ENCODE data around the gene TP53RK. TPM values are rescaled to one million over a fixed set of nuclear protein-coding genes. Genes with fewer than 3 reads are reported as not detected.
A peak's percentile ranks its signal among the peaks of the same experiment; 100 is the strongest.

TP53RK gene
- total and polyA plus RNA-seq, 2 experiments from 2014 or later, result 24.2 to 26.0 TPM

DNA sequence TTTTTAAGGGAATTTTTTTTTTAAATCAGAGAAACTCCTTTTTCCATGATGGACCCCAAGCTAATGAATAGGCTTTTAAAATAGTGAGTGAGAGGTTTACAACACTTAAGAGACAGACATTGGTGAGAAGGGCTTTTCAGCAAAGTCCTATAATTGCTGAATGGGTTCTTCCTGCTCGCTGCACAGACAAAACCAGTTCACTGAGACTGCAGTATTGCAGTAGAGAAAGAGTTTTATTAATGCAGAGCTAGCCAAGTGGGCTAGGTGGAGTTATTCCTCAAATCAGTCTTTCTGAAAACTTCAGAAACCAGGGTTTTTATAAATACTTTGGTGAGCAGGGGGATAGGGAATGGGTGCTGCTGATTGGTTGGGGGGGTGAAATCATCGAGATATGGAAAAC, 17.0 kb upstream of the TP53RK start (continued):
- TF ChIP-seq, protein P1, sequence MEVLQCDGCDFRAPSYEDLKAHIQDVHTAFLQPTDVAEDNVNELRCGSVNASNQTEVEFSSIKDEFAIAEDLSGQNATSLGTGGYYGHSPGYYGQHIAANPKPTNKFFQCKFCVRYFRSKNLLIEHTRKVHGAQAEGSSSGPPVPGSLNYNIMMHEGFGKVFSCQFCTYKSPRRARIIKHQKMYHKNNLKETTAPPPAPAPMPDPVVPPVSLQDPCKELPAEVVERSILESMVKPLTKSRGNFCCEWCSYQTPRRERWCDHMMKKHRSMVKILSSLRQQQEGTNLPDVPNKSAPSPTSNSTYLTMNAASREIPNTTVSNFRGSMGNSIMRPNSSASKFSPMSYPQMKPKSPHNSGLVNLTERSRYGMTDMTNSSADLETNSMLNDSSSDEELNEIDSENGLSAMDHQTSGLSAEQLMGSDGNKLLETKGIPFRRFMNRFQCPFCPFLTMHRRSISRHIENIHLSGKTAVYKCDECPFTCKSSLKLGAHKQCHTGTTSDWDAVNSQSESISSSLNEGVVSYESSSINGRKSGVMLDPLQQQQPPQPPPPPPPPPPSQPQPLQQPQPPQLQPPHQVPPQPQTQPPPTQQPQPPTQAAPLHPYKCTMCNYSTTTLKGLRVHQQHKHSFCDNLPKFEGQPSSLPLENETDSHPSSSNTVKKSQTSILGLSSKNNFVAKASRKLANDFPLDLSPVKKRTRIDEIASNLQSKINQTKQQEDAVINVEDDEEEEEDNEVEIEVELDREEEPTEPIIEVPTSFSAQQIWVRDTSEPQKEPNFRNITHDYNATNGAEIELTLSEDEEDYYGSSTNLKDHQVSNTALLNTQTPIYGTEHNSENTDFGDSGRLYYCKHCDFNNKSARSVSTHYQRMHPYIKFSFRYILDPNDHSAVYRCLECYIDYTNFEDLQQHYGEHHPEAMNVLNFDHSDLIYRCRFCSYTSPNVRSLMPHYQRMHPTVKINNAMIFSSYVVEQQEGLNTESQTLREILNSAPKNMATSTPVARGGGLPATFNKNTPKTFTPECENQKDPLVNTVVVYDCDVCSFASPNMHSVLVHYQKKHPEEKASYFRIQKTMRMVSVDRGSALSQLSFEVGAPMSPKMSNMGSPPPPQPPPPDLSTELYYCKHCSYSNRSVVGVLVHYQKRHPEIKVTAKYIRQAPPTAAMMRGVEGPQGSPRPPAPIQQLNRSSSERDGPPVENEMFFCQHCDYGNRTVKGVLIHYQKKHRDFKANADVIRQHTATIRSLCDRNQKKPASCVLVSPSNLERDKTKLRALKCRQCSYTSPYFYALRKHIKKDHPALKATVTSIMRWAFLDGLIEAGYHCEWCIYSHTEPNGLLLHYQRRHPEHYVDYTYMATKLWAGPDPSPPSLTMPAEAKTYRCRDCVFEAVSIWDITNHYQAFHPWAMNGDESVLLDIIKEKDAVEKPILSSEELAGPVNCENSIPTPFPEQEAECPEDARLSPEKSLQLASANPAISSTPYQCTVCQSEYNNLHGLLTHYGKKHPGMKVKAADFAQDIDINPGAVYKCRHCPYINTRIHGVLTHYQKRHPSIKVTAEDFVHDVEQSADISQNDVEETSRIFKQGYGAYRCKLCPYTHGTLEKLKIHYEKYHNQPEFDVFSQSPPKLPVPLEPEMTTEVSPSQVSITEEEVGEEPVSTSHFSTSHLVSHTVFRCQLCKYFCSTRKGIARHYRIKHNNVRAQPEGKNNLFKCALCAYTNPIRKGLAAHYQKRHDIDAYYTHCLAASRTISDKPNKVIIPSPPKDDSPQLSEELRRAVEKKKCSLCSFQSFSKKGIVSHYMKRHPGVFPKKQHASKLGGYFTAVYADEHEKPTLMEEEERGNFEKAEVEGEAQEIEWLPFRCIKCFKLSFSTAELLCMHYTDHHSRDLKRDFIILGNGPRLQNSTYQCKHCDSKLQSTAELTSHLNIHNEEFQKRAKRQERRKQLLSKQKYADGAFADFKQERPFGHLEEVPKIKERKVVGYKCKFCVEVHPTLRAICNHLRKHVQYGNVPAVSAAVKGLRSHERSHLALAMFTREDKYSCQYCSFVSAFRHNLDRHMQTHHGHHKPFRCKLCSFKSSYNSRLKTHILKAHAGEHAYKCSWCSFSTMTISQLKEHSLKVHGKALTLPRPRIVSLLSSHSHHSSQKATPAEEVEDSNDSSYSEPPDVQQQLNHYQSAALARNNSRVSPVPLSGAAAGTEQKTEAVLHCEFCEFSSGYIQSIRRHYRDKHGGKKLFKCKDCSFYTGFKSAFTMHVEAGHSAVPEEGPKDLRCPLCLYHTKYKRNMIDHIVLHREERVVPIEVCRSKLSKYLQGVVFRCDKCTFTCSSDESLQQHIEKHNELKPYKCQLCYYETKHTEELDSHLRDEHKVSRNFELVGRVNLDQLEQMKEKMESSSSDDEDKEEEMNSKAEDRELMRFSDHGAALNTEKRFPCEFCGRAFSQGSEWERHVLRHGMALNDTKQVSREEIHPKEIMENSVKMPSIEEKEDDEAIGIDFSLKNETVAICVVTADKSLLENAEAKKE (CRISPR knock-in tag; IDR thresholded peaks at IDR 0.05), result no peak

DNA sequence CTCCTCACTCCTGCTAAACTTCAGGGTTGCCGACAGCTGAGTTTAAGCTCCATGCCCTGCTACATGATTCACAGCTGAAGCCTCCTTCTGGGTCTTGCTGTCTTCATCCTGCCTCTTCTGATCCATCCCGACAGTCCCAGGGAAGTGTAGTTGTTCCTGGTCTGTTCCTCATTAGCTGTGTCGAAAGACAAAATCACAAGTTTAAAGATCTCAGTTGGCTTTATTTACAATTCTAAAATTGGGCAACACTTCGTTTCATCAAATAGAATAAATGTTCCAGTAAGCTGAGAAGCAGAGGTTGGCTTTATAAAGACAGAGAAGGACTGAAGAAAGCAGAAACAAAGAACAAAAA, 16.1 kb upstream of the TP53RK start:
- no peak overlapping the region for H3K4me3 Mint-ChIP-seq
- no peaks in the 10 kb centered on the region for H3K27me3 ChIP-seq (ENCODE audit: insufficient read depth)
- H3K9me2 ChIP-seq (ENCODE audit: insufficient read depth), result no peaks in the 10 kb centered on the region
- peaks cover 15% of the 10 kb centered on the region for H3K27me3 Mint-ChIP-seq (ENCODE audit: insufficient read depth, low read depth, poor library complexity)
- H3F3A ChIP-seq (replicated peaks; ENCODE audit: low read depth), result peaks cover 9% of the 10 kb centered on the region; the same call in 1 of the 2 replicates
- no peaks in the 10 kb centered on the region for H4K20me1 ChIP-seq (replicated peaks; ENCODE audit: insufficient read depth)
- H2AFZ ChIP-seq, result peak overlapping the region; percentile 3
- peaks cover 32% of the 10 kb centered on the region for H3K4me1 ChIP-seq (ENCODE audit: insufficient read depth)
- DNase-seq (ENCODE audit: low spot score), result no peak
- peaks cover 26% of the 10 kb centered on the region for H3K9me3 Mint-ChIP-seq
- H3K4me3 ChIP-seq, result no peak overlapping the region
- no peak for ATAC-seq
- H3K27ac ChIP-seq (ENCODE audit: low read depth), result no peak overlapping the region
- peak overlapping the region; percentile 50; the same call in 1 of the 2 replicates for H3K27ac Mint-ChIP-seq
- peaks cover 36% of the 10 kb centered on the region for H3K4me1 Mint-ChIP-seq
- no peak overlapping the region for H3K4me2 ChIP-seq
- peaks cover 6% of the 10 kb centered on the region for H3K36me3 Mint-ChIP-seq (ENCODE audit: low read depth)
- 0 out of 2 replicates have a peak, but pooled peaks cover 5% of the 10 kb centered on the region for H3K36me3 ChIP-seq (ENCODE audit: insufficient read depth)
- H3K79me2 ChIP-seq (replicated peaks; ENCODE audit: insufficient read depth), result no peaks in the 10 kb centered on the region
- TF ChIP-seq, protein P2, sequence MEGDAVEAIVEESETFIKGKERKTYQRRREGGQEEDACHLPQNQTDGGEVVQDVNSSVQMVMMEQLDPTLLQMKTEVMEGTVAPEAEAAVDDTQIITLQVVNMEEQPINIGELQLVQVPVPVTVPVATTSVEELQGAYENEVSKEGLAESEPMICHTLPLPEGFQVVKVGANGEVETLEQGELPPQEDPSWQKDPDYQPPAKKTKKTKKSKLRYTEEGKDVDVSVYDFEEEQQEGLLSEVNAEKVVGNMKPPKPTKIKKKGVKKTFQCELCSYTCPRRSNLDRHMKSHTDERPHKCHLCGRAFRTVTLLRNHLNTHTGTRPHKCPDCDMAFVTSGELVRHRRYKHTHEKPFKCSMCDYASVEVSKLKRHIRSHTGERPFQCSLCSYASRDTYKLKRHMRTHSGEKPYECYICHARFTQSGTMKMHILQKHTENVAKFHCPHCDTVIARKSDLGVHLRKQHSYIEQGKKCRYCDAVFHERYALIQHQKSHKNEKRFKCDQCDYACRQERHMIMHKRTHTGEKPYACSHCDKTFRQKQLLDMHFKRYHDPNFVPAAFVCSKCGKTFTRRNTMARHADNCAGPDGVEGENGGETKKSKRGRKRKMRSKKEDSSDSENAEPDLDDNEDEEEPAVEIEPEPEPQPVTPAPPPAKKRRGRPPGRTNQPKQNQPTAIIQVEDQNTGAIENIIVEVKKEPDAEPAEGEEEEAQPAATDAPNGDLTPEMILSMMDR (conservative IDR thresholded peaks at IDR 0.05; ENCODE audit: low read depth in 2 of 2), result no peak
- TF ChIP-seq JUNB (IDR thresholded peaks at IDR 0.05; ENCODE audit: unreplicated experiment) (no peak), POLR2AphosphoS5 (IDR thresholded peaks at IDR 0.05; ENCODE audit: low read depth) (no peak), ZNF331 (CRISPR knock-in tag; IDR thresholded peaks at IDR 0.05; ENCODE audit: low read depth) (no peak), CREB1 (CRISPR knock-in tag; IDR thresholded peaks at IDR 0.05; ENCODE audit: low read depth) (no peak), STAT1 (IDR thresholded peaks at IDR 0.05; ENCODE audit: unreplicated experiment) (no peak)
- TF ChIP-seq, protein P1 (CRISPR knock-in tag; IDR thresholded peaks at IDR 0.05), result no peak
